ENCODE results near the gene FRYL.

Gene FRYL

GRCh38 chr4:48538358-48538757, 241.7 kb downstream of the FRYL start:
- Histone ChIP-seq H3K27me3 (ENCODE audit: insufficient read depth, poor library complexity, severe bottlenecking) (no peaks in the 10 kb centered on the region), H3K9me3 (ENCODE audit: severe bottlenecking) (peaks cover 2% of the 10 kb centered on the region), H3K27ac (ENCODE audit: poor library complexity, severe bottlenecking) (no peak overlapping the region), H3K4me1 (ENCODE audit: insufficient read depth, poor library complexity, severe bottlenecking) (no peaks in the 10 kb centered on the region), H3K36me3 (ENCODE audit: low read depth) (peaks cover 81% of the 10 kb centered on the region), H3K4me3 (ENCODE audit: severe bottlenecking) (no peak overlapping the region)
- no peak for ATAC-seq (ENCODE audit: low read depth)
- no peak for DNase-seq (ENCODE audit: low spot score)
- no peak for TF ChIP-seq CTCF (IDR thresholded peaks at IDR 0.05; ENCODE audit: poor library complexity, severe bottlenecking)

- no peak overlapping the region for H3K27ac ChIP-seq (ENCODE audit: poor library complexity, severe bottlenecking)
- no peaks in the 10 kb centered on the region for H3K27me3 ChIP-seq (ENCODE audit: insufficient read depth, poor library complexity, severe bottlenecking)
- H3K36me3 ChIP-seq (ENCODE audit: low read depth): peaks cover 90% of the 10 kb centered on the region
- H3K9me3 ChIP-seq (ENCODE audit: severe bottlenecking): no peaks in the 10 kb centered on the region
- DNase-seq (ENCODE audit: low spot score) (no peak), ATAC-seq (ENCODE audit: low read depth) (no peak)
- H3K4me3 ChIP-seq (ENCODE audit: severe bottlenecking): no peak overlapping the region
- TF ChIP-seq CTCF (IDR thresholded peaks at IDR 0.05; ENCODE audit: poor library complexity, severe bottlenecking): no peak
- H3K4me1 ChIP-seq (ENCODE audit: insufficient read depth, poor library complexity, severe bottlenecking): no peaks in the 10 kb centered on the region
Observed at GRCh38 chr4:48526406-48526805, 253.7 kb downstream of the FRYL start.

GRCh38 chr4:48518143-48518542, 261.9 kb downstream of the FRYL start:
- DNase-seq (ENCODE audit: low spot score): no peak
- no peak for TF ChIP-seq CTCF (IDR thresholded peaks at IDR 0.05; ENCODE audit: poor library complexity, severe bottlenecking)
- ATAC-seq (ENCODE audit: low read depth): no peak
- Histone ChIP-seq H3K4me3 (ENCODE audit: severe bottlenecking) (no peak overlapping the region), H3K9me3 (ENCODE audit: severe bottlenecking) (no peaks in the 10 kb centered on the region), H3K27ac (ENCODE audit: poor library complexity, severe bottlenecking) (no peak overlapping the region), H3K27me3 (ENCODE audit: insufficient read depth, poor library complexity, severe bottlenecking) (no peaks in the 10 kb centered on the region), H3K36me3 (ENCODE audit: low read depth) (peaks cover 86% of the 10 kb centered on the region), H3K4me1 (ENCODE audit: insufficient read depth, poor library complexity, severe bottlenecking) (no peaks in the 10 kb centered on the region)

- TF ChIP-seq CTCF (IDR thresholded peaks at IDR 0.05; ENCODE audit: poor library complexity, severe bottlenecking): no peak
- peaks cover 87% of the 10 kb centered on the region for H3K36me3 ChIP-seq (ENCODE audit: low read depth)
- no peak for ATAC-seq (ENCODE audit: low read depth)
Observed at GRCh38 chr4:48509543-48509942, 270.5 kb downstream of the FRYL start.

GRCh38 chr4:48506716-48507115, 273.4 kb downstream of the FRYL start:
- no peak for DNase-seq (ENCODE audit: low spot score)
- H3K4me1 ChIP-seq (ENCODE audit: insufficient read depth, poor library complexity, severe bottlenecking): peaks cover 2% of the 10 kb centered on the region
- H3K4me3 ChIP-seq (ENCODE audit: severe bottlenecking): no peak overlapping the region
- TF ChIP-seq CTCF (IDR thresholded peaks at IDR 0.05; ENCODE audit: poor library complexity, severe bottlenecking): no peak
- H3K27me3 ChIP-seq (ENCODE audit: insufficient read depth, poor library complexity, severe bottlenecking): no peaks in the 10 kb centered on the region
- ATAC-seq (ENCODE audit: low read depth): no peak
- H3K9me3 ChIP-seq (ENCODE audit: severe bottlenecking): no peaks in the 10 kb centered on the region
- H3K36me3 ChIP-seq (ENCODE audit: low read depth): peaks cover 81% of the 10 kb centered on the region
- no peak overlapping the region for H3K27ac ChIP-seq (ENCODE audit: poor library complexity, severe bottlenecking)

More at GRCh38 chr4:48509543-48509942, 270.5 kb downstream of the FRYL start:
- Histone ChIP-seq H3K9me3 (ENCODE audit: severe bottlenecking) (no peaks in the 10 kb centered on the region), H3K27ac (ENCODE audit: poor library complexity, severe bottlenecking) (no peak overlapping the region), H3K4me1 (ENCODE audit: insufficient read depth, poor library complexity, severe bottlenecking) (peaks cover 2% of the 10 kb centered on the region), H3K4me3 (ENCODE audit: severe bottlenecking) (no peak overlapping the region), H3K27me3 (ENCODE audit: insufficient read depth, poor library complexity, severe bottlenecking) (no peaks in the 10 kb centered on the region)
- no peak for DNase-seq (ENCODE audit: low spot score)

Data from RWPE2 (cell line).